ENCODE results near the gene NOL4L.

The NOL4L gene

GRCh38 chr20:32546918-32547752, 38.0 kb downstream of the NOL4L start:
- TF ChIP-seq CTCF (IDR thresholded peaks at IDR 0.05; ENCODE audit: control insufficient read depth, extremely low read depth, insufficient read depth) = no peak
- DNase-seq (ENCODE audit: low read depth) = no peak
- no peak overlapping the region for H3K4me3 ChIP-seq (ENCODE audit: low read depth, low read length)

DNA sequence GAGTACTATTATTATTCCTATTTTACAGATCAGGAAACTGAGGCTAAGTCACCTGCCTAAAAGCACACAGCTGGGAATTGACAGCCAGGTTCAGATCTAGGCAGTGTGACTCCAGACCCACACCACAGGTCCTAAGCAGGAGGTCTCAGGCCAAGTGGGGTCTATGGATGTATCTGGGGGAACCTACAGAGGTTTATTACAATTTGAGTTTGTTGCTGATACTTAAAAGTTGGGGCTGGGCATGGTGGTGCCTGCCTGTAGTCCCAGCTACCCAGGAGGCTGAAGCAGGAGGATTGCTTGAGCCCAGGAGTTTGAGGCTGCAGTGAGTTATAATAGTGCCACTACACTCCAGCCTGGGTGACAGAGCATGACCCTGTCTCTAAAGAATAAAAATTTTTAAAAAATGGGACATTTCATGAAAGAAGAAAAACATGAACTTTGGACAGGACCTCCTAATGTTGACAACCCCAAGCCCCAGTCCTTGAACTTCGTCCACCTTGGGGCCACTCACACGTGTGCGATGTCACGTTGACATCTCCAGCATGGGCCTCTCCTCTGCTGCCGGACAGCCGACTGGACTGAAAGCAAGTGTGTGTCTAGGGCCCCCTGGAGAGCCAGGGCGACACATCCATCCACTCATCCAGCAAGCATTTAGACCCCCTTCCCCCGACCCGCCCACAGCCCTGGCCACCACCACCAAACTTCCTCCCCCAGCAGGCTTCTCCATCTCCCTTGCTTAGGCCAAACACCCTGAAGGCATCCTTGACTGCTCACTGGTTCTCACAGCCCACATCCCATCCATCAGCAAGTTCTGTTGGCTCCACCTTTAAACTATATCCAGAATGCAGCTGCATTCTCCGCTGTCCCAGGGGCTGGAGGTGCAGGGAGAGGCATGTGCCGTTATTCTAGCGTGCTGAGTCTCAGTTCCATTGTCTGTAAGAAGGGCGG, 40.0 kb downstream of the NOL4L start:
- TF ChIP-seq CTCF (IDR thresholded peaks at IDR 0.05; ENCODE audit: control insufficient read depth, extremely low read depth, insufficient read depth) = no peak
- H3K4me3 ChIP-seq (ENCODE audit: low read depth, low read length) = no peak overlapping the region
- no peak for DNase-seq (ENCODE audit: low read depth)

DNA sequence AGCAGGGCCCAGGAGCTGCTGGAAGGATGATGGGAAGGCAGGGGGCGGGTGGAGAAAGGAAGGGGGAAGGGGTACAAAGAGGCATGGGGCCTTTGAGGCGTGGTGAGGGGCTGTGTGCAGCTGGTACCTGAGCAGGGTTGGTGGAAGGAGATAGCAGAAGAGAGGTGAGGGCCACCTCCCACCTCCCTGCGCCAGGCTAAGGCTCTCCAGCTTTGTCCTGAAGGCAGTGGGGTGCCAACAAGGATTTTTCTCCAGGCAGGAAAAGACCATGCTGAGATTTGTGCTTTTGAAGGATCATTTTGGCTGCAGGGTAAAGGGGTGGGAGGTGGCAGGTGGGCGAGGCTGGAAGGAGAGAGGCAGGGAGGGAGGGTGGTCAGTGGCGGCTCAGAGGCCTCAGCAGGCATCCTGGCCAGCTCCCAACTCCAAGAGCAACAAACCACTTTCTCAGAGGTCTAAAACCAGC, 40.8 kb downstream of the NOL4L start:
- no peak for TF ChIP-seq CTCF (IDR thresholded peaks at IDR 0.05; ENCODE audit: control insufficient read depth, extremely low read depth, insufficient read depth)
- no peak overlapping the region for H3K4me3 ChIP-seq (ENCODE audit: low read depth, low read length)
- no peak for DNase-seq (ENCODE audit: low read depth)

- TF ChIP-seq CTCF (IDR thresholded peaks at IDR 0.05; ENCODE audit: control insufficient read depth, extremely low read depth, insufficient read depth) = no peak
- no peak for DNase-seq (ENCODE audit: low read depth)
- no peak overlapping the region for H3K4me3 ChIP-seq (ENCODE audit: low read depth, low read length)
These were observed 41.4 kb downstream of the NOL4L start for GRCh38 chr20:32543570-32544259.

DNA sequence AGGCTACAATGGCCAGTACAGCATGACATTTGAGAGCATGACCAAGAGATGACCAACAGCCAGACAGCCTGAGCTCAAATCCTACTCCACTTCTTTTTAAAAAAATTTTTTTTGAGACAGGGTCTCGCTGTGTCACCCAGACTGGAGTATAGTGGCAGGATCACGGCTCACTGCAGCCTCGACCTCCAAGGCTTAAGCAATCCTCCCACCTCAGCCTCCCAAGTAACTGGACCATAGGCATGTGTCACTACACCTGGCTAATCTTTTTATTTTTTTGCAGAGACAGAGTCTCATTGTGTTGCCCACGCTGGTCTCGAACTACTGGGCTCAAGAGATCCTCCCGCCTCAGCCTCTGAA, 42.9 kb downstream of the NOL4L start:
- H3K4me3 ChIP-seq (ENCODE audit: low read depth, low read length) = no peak overlapping the region
- no peak for TF ChIP-seq CTCF (IDR thresholded peaks at IDR 0.05; ENCODE audit: control insufficient read depth, extremely low read depth, insufficient read depth)
- no peak for DNase-seq (ENCODE audit: low read depth)

DNA sequence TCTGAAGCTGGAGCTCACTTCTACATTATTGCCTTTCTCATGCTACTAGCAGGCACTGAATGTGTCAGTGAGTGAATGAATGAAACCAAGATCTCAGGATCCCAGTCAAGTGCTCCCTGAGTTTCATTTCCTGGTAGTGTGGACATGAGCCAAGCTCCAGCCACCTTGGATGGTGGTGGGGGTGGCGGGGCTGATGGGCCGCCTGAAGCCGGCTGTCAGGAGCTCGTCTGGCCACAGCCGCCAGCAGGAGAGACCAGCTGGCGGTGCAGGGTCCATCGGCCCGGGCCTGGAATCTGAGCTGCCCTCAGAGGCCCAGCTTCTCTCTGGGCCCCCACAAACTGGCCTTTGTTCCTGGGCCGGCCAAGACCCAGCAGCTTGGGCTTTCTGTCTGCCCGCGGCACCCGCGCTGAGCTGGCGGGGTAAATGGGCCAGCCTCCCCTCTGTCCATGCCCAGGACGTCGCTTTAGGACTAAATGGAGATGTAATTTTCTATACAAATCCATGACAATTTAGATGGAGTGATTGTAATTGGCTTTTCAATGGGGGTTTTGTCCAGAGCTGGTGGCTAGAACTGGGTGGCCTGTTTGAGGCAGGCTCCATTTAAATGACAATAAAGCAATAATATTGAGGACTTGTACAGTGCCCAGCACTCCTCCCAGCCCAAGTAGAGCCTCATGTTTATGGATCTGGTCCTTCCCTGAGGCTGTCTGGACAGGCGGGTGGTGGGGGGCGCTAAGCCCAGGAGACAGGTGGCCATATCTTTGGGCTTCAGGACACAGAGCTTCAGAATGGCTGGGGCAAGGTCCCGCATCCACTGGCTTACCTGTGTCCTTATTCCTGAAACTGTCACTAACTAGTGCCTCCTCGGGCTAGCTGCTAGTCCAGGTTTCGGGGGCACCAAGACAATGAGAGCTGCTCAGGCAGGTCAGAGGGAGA, 43.5 kb downstream of the NOL4L start:
- H3K4me3 ChIP-seq (ENCODE audit: low read depth, low read length) = no peak overlapping the region
- DNase-seq (ENCODE audit: low read depth) = no peak
- TF ChIP-seq CTCF (IDR thresholded peaks at IDR 0.05; ENCODE audit: control insufficient read depth, extremely low read depth, insufficient read depth) = no peak

Measured in LNCaP clone FGC (cell line).